HUES64 (cell line): ENCODE measurements around the gene KRT4. TPM values are rescaled to one million over a fixed set of nuclear protein-coding genes. Genes with fewer than 3 reads are reported as not detected.
"Not testable (repeated sequence)": the region's sequence is repeated elsewhere in the genome, so short reads cannot be mapped to it uniquely, and the experiment has no call there.

ENCODE experiments used
- H3K27ac ChIP-seq: 2 replicates; pipeline ENCODE4 v1.7.0; 2013; ENCODE audit warnings: low read depth, low read length, inconsistent platforms
- H3K27me3 ChIP-seq: 2 replicates; pipeline ENCODE4 v1.6.1; 2013; ENCODE audit warnings: mild to moderate bottlenecking, low read length; ENCODE audit not compliant: insufficient read depth
- H3K36me3 ChIP-seq: 2 replicates; pipeline ENCODE4 v1.6.1; 2013; ENCODE audit warnings: mild to moderate bottlenecking, low read length; ENCODE audit not compliant: insufficient read depth
- H3K4me1 ChIP-seq: 2 replicates; pipeline ENCODE4 v1.6.1; 2013; ENCODE audit warnings: mild to moderate bottlenecking, low read length, moderate library complexity; ENCODE audit not compliant: insufficient read depth
- H3K4me3 ChIP-seq: 2 replicates; pipeline ENCODE4 v1.5.1; 2013; ENCODE audit warnings: mild to moderate bottlenecking, low read length, moderate library complexity
- H3K9ac ChIP-seq: 2 replicates; pipeline ENCODE4 v1.6.1; 2013; ENCODE audit warnings: mild to moderate bottlenecking, low read depth, low read length
- H3K9me3 ChIP-seq: 2 replicates; pipeline ENCODE4 v1.6.1; 2013; ENCODE audit warnings: low read depth, low read length; ENCODE audit not compliant: insufficient read depth
- WGBS: fragments of 150-250, 120-280 bp; methylation state at CpG from one replicate; pipeline ENCODE4 v1.1.7; 2013; ENCODE audit warnings: missing lambda C conversion rate; 5-methylcytosine and 5-hydroxymethylcytosine counted together
- polyA plus RNA-seq, 2 experiments: library from polyadenylated mRNA; stranded (reverse); fragments of 50-300 nt; gene quantifications; one replicate each; pipeline ENCODE4 v1.2.3, GENCODE V29; 2013

Gene KRT4
- polyA plus RNA-seq (2013, experiment 1 of 2), result not detected
- not detected for polyA plus RNA-seq (2013, experiment 2 of 2)

GRCh38 chr12:52813885-52814709 lies at the start of gene KRT4:
Gene KRT4, minus strand, starts transcription at chr12:52814116. Its CDS starts 58 bp downstream, at chr12:52814058.
- no peaks in the 10 kb centered on the region for H3K9me3 ChIP-seq
- no peak within 1 kb of the TSS for H3K4me3 ChIP-seq
- no peaks in the 10 kb centered on the region for H3K36me3 ChIP-seq
- no peaks in the 10 kb centered on the region for H3K27me3 ChIP-seq
- H3K27ac ChIP-seq, result no peak within 1 kb of the TSS
- WGBS, result 93% methylated on average over 15 of the region's 15 CpGs
- no peaks in the 10 kb centered on the region for H3K4me1 ChIP-seq
- H3K9ac ChIP-seq, result no peak within 1 kb of the TSS

- Histone ChIP-seq H3K36me3 (no peaks in the 10 kb centered on the region), H3K9ac (no peak overlapping the region), H3K27me3 (no peaks in the 10 kb centered on the region), H3K27ac (no peak overlapping the region), H3K4me3 (no peak overlapping the region), H3K9me3 (no peaks in the 10 kb centered on the region), H3K4me1 (no peaks in the 10 kb centered on the region)
- 77% methylated on average over 2 of the region's 2 CpGs for WGBS
These were observed 48.1 kb upstream of the KRT4 start for GRCh38 chr12:52862023-52862422.

GRCh38 chr12:52861511-52861910 lies 47.6 kb upstream of the KRT4 start:
- no peaks in the 10 kb centered on the region for H3K9me3 ChIP-seq
- no peaks in the 10 kb centered on the region for H3K27me3 ChIP-seq
- no peak overlapping the region for H3K27ac ChIP-seq
- H3K36me3 ChIP-seq, result no peaks in the 10 kb centered on the region
- WGBS, result 95% methylated on average over 7 of the region's 7 CpGs
- no peak overlapping the region for H3K4me3 ChIP-seq
- H3K9ac ChIP-seq, result no peak overlapping the region
- no peaks in the 10 kb centered on the region for H3K4me1 ChIP-seq

GRCh38 chr12:52860102-52860823 lies 46.3 kb upstream of the KRT4 start:
- WGBS, result 63% methylated on average over 1 of the region's 6 CpGs
- H3K4me3 ChIP-seq, result no peak overlapping the region
- H3K9me3 ChIP-seq, result no peaks in the 10 kb centered on the region
- H3K9ac ChIP-seq, result no peak overlapping the region
- H3K4me1 ChIP-seq, result no peaks in the 10 kb centered on the region
- H3K36me3 ChIP-seq, result no peaks in the 10 kb centered on the region
- H3K27ac ChIP-seq, result no peak overlapping the region
- no peaks in the 10 kb centered on the region for H3K27me3 ChIP-seq

- Histone ChIP-seq H3K4me3 (no peak overlapping the region), H3K27me3 (no peaks in the 10 kb centered on the region), H3K27ac (no peak overlapping the region), H3K9ac (no peak overlapping the region), H3K36me3 (no peaks in the 10 kb centered on the region), H3K4me1 (no peaks in the 10 kb centered on the region), H3K9me3 (no peaks in the 10 kb centered on the region)
- 94% methylated on average over 2 of the region's 3 CpGs for WGBS
These were observed 43.6 kb upstream of the KRT4 start for GRCh38 chr12:52857500-52857899.

- no peaks in the 10 kb centered on the region for H3K4me1 ChIP-seq
- H3K9ac ChIP-seq, result no peak overlapping the region
- H3K27me3 ChIP-seq, result no peaks in the 10 kb centered on the region
- no peak overlapping the region for H3K4me3 ChIP-seq
- no peak overlapping the region for H3K27ac ChIP-seq
- no peaks in the 10 kb centered on the region for H3K9me3 ChIP-seq
- WGBS, result 94% methylated on average over 3 of the region's 3 CpGs
- no peaks in the 10 kb centered on the region for H3K36me3 ChIP-seq
These were observed 42.9 kb upstream of the KRT4 start for GRCh38 chr12:52856787-52857186.

GRCh38 chr12:52856077-52856476 lies 42.2 kb upstream of the KRT4 start:
- H3K27ac ChIP-seq, H3K36me3 ChIP-seq, H3K4me1 ChIP-seq, H3K27me3 ChIP-seq, H3K9ac ChIP-seq, H3K9me3 ChIP-seq, H3K4me3 ChIP-seq: not testable (repeated sequence)
- 88% methylated on average over 1 of the region's 2 CpGs for WGBS

- H3K9me3 ChIP-seq, result no peaks in the 10 kb centered on the region
- H3K9ac ChIP-seq, result no peak overlapping the region
- no peaks in the 10 kb centered on the region for H3K36me3 ChIP-seq
- no peaks in the 10 kb centered on the region for H3K4me1 ChIP-seq
- H3K27me3 ChIP-seq, result no peaks in the 10 kb centered on the region
- no peak overlapping the region for H3K4me3 ChIP-seq
- H3K27ac ChIP-seq, result no peak overlapping the region
These were observed 37.9 kb upstream of the KRT4 start for GRCh38 chr12:52851787-52852186.

GRCh38 chr12:52850681-52851080 lies 36.8 kb upstream of the KRT4 start:
- H3K4me3 ChIP-seq, result no peak overlapping the region
- no peak overlapping the region for H3K9ac ChIP-seq
- H3K9me3 ChIP-seq, result no peaks in the 10 kb centered on the region
- H3K36me3 ChIP-seq, result no peaks in the 10 kb centered on the region
- H3K27me3 ChIP-seq, result no peaks in the 10 kb centered on the region
- H3K4me1 ChIP-seq, result no peaks in the 10 kb centered on the region
- H3K27ac ChIP-seq, result no peak overlapping the region
- WGBS, result 87% methylated on average over 5 of the region's 5 CpGs

GRCh38 chr12:52849511-52849910 lies 35.6 kb upstream of the KRT4 start:
- Histone ChIP-seq H3K4me1 (no peaks in the 10 kb centered on the region), H3K9me3 (no peaks in the 10 kb centered on the region), H3K36me3 (no peaks in the 10 kb centered on the region), H3K27ac (no peak overlapping the region), H3K9ac (no peak overlapping the region), H3K4me3 (no peak overlapping the region), H3K27me3 (no peaks in the 10 kb centered on the region)
- whole genome bisulfite sequencing, result 94% methylated on average over 6 of the region's 6 CpGs

GRCh38 chr12:52848661-52849255 lies 34.8 kb upstream of the KRT4 start, which contains the start of gene KRT78:
Gene KRT78, minus strand, starts transcription at chr12:52848994. Its CDS starts 64 bp downstream, at chr12:52848930.
- Histone ChIP-seq H3K4me1 (no peaks in the 10 kb centered on the region), H3K9ac (no peak within 1 kb of the TSS), H3K27me3 (no peaks in the 10 kb centered on the region), H3K9me3 (no peaks in the 10 kb centered on the region), H3K36me3 (no peaks in the 10 kb centered on the region), H3K27ac (no peak within 1 kb of the TSS), H3K4me3 (no peak within 1 kb of the TSS)
- WGBS, result 93% methylated on average over 15 of the region's 16 CpGs
